ENCODE data around the gene CHN1.

The CHN1 gene

GRCh38 chr2:175009917-175010621 is 4.9 kb upstream of the CHN1 start:
- DNase-seq, result no peak

DNA sequence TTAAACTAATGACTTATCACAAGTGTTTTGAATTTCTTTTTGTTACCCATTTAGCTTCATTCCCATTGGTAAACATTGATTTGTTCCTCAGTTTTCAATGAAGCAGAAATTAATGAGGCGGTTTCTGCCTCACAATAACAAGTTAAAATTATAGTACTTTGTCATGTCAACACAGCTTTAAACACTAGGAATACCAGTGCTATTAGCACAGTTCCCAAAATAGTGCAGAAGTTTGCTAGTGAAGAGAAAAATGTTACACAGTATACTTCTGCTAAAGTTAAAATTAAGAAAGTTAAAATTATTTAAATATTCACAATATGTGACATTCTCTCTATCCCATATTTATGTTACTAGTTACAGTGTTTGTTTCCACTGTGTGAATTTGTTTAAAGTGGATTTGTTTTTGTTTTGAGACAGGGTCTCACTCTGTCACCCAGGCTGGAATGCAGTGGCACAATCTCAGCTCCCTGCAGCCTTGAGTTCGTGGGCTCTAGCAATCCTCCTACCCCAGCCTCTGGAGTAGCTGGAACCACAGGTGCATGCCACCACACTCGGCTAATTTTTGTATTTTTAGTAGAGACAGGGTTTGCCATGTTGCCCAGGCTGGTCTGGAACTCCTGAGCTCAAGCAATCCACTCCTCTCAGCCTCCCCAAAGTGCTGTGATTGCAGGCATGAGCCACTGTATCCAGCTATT is 3.8 kb upstream of the CHN1 start:
- no peak for DNase-seq

- DNase-seq, result no peak
Measured at GRCh38 chr2:175008009-175008408, 2.8 kb upstream of the CHN1 start.

- DNase-seq, result no peak
Measured at GRCh38 chr2:175007510-175007909, 2.3 kb upstream of the CHN1 start.

DNA sequence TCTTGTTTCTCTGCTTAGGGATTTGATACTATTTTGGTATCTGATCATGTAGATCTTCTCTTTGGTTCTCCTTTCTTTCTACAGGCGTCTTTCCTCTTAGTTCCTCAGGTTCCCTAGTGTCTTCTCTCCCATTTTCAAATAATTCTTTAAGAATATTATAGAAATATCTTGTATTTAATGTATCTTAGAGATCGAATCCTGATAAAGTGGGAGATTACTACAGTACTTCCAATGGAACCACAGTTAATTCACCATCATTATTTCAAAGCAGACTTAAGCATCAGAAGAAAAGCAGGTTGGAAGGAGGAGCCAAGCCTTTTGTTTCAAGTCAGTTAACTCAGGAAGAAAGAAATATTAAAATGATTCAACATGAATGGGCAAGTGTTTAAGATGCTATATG is 1.1 kb upstream of the CHN1 start:
- no peak for DNase-seq

- no peak for DNase-seq
Measured at GRCh38 chr2:175005733-175006264, 618 bp upstream of the CHN1 start.

GRCh38 chr2:175004730-175004979 is 526 bp downstream of the CHN1 start:
- DNase-seq, result no peak

GRCh38 chr2:175003875-175004729 is 1.1 kb downstream of the CHN1 start:
- no peak for DNase-seq

- no peak for DNase-seq
Measured at GRCh38 chr2:175002547-175003274, 2.5 kb downstream of the CHN1 start.

GRCh38 chr2:175001566-175001965 is 3.6 kb downstream of the CHN1 start:
- no peak for DNase-seq

DNA sequence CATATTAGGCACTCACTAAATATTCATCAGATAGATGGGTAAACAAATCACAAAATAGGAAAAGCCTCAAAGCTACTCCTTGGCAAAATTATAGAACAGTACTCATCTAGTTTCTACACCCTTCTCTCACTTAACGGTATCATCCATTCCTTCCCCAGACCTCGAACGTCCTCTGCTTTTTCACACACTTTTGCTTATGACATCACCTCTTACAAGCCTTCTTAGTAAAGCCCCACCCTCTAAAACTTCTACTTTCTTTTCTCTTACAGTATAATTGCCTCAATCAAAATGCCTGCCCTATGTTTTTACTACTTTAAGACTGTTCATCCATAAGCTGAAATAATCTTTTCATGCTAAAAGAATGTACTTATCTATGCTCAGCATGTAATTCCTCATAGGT is 8.1 kb downstream of the CHN1 start:
- no peak for DNase-seq

GRCh38 chr2:174996622-174997021 is 8.6 kb downstream of the CHN1 start:
- DNase-seq, result no peak

- no peak for DNase-seq
Measured at GRCh38 chr2:174994381-174994780, 10.8 kb downstream of the CHN1 start.

DNA sequence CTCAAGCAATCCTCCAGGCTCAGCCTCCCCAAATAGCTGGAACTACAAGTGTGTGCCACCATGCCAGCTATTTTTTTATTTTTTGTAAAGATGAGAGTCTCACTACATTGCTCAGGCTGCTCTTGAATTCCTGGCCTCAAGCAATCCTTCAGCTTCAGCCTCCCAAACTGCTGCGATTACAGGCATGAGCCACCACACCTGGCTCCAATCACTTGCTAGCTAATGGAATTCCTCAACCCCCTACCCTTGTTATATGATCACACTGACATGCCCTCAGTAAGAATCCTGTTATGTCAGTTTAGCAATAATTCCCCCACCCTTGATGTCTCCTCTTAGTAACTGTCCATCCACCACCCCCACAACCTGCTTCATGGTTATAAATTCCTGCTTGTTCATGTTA is 12.3 kb downstream of the CHN1 start:
- no peak for DNase-seq

- DNase-seq, result no peak
Measured at GRCh38 chr2:174985614-174986013, 19.6 kb downstream of the CHN1 start.

DNA sequence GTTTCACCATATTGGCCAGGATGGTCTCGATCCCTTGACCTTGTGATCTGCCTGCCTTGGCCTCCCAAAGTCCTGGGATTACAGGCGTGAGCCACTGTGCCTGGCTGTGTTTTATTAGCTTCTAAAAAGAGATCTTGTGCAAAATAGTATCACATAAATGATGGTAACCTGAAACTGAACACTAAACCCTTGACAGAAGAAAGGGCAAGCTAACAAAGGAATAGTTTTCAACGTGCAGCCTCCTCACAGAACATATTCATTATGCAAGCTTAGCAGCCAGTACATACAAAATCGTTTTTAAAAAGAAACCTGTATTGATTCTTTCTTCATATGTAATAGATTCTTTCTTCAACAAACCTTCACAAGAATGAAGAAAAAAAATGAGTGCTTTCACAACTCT is 20.6 kb downstream of the CHN1 start:
- DNase-seq, result no peak

- DNase-seq, result no peak
Measured at GRCh38 chr2:174981331-174981730, 23.9 kb downstream of the CHN1 start.

DNA sequence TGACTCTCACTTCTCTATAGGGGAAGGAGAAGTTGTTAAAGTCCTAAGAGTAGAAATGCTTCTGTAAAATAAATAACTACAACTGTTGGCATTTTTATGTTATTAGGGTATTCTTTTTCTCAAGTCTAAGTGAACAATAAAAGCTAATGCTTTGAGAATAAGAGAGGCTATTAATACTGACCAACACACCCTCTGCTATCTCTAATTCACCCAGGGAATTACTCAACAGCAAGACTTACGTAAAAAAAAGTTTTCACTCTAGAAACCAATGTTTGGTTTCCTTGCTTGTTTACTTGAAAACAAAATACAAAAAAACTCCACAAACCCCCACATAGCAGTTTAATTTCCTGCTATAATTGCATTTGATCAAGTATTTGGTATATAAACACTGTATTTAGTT is 25.2 kb downstream of the CHN1 start:
- no peak for DNase-seq

DNA sequence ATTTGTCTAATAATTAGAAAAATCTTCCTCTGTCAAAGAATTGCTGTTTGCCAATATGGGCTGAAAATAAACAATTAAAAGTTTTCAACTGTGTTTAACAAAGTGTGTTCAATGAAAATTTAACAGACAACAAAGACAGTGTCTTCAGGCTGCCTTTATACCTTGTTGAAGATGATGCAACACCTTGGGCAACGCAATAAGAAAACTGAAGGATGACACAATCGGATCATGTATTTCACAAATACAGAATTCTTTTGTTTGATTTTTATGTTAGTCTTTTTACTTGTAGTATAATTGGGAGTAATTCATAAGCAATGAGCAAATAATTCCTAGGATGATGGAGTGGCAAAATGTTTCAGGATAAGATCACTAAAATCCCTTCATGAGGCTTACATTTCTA is 27.8 kb downstream of the CHN1 start:
- no peak for DNase-seq

DNA sequence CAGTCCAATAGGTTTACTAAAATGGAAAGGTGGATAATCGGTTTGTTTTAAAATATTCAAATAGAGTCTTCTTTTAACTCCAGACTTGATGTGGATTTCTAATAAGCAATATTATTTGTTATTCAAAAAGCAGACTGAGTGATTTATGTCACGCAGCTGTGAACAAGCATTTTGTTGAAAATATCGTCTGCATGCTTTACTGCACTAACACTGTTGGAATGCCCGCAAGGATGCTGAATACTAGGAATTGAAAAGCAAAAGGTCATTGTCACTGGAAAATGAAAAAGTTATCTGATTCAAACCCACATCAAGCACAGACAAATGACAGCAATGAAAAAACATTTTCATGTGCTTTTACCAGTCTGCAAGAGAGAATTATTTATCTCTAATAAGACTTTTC is 31.1 kb downstream of the CHN1 start:
- DNase-seq, result no peak

DNA sequence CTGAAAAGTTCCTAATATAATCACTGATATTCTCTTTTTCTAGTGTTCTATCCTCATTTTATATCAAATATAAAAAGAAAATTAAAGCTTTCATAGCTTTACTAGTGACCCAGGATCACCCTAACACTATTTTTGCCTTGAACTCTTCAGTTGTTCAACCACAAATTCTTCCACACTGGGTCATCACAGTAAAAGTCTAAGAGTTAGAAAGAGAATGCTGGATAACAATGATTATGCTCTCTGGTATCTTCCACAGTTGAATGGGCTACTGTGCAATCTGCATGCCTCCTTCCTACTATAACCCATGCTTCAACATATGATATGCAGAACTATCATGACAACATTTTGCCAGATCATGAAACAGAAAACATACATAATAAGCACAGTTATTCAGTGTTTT is 32.3 kb downstream of the CHN1 start:
- DNase-seq, result no peak

DNA sequence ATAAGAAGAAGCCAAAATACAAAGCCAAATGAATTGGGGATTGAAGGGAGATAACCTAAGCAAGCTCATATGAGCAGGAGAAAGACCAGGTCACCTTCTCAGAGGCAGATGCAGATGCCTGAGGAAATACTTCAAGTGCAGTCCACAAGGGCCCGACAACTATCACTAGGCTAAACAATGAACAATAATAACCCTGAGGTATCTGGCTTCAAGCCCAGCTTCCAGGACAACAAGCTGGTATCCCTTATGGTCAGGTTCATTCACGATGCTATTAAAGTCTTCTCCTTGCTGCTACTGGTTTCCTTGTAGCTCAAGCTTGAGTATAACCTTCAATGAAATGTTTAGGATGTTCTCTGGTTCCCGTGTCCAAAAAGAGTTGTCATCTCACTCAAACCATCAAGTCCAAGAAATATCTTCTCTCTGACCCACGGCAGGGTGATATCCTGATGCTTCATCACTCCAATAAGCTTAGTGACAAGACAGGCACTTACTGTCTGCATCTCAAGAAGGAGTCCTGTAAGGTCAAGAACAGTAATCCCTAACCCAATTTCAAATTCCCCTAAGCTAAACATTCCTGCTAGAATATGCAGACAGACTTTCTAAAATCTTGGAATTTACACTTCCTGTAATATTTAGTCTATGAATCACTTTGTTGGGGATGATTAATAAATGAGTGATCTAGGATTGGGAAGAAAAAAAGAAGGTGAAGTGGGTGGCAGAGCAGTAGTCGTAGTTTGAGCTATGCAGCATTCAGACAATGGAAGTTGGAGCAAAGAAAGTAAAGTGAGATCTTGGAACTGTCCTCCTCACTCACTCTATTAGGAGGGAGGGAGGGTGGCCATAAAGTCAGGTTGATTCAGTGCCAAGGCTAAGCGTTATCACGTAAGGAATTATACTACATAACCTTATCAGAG is 33.1 kb downstream of the CHN1 start:
- DNase-seq, result no peak
